GM12865 (cell line): ENCODE data around the gene TMEM97.

Experiments used
- DNase-seq: peaks from one replicate; pipeline ENCODE4 v3.0.0; 2010; ENCODE audit warnings: low read depth
- H3K4me3 ChIP-seq: 2 replicates; pipeline ENCODE4 v1.5.1; 2011; ENCODE audit warnings: mild to moderate bottlenecking, low read depth, low read length, control low read depth
- TF ChIP-seq, protein P1 (sequence below): IDR thresholded peaks from 2 replicates; pipeline ENCODE4 v1.5.1; 2011; ENCODE audit warnings: low read length, control low read depth, low read depth, inconsistent platforms; ENCODE audit not compliant: insufficient read depth; ENCODE audit errors: missing control alignments

TMEM97 gene

DNA sequence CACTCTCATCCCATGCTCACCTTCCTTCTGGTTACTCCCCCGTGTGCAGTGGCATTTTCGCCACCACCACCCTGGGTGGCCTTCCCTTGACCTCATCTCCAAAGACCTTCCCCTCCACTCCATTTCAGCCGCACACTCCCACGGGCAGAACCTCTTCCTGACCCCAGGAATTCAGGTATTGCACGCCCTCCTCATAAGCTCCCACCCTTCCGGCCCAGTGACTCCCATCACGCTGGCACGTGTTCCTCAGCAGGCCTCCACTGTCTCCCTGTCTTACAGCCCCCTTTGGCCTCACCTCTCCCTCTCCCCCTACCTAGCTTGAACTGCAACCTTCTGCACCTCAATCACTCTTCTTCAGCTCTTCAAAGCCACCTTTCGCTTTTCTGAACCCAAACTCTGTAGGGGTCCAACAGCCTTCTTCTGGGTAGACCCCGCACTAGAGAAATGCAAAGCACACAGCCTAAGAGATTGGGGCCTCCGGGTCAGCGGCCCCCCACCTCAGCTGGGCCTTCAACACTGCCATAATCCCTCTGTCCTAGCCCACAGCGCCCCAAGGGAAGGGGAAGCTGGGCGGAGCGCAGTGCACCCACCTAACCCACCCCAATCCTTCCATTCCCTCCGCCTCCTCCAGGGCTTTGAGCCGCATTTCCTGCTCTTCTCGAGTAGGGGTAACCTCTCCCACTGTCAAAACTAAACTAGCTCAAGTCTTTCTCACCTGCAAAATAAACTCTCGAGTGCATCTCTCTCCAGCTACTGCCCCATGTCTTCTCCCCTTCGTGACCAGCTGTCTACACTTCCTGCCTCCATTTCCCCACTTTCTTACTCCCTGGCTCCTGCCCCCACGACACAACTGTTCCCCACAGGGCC, 1.7 kb upstream of the TMEM97 start:
- H3K4me3 ChIP-seq, result peak overlapping the region; percentile 98
- TF ChIP-seq, protein P1, sequence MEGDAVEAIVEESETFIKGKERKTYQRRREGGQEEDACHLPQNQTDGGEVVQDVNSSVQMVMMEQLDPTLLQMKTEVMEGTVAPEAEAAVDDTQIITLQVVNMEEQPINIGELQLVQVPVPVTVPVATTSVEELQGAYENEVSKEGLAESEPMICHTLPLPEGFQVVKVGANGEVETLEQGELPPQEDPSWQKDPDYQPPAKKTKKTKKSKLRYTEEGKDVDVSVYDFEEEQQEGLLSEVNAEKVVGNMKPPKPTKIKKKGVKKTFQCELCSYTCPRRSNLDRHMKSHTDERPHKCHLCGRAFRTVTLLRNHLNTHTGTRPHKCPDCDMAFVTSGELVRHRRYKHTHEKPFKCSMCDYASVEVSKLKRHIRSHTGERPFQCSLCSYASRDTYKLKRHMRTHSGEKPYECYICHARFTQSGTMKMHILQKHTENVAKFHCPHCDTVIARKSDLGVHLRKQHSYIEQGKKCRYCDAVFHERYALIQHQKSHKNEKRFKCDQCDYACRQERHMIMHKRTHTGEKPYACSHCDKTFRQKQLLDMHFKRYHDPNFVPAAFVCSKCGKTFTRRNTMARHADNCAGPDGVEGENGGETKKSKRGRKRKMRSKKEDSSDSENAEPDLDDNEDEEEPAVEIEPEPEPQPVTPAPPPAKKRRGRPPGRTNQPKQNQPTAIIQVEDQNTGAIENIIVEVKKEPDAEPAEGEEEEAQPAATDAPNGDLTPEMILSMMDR, result no peak
- DNase-seq, result no peak

DNA sequence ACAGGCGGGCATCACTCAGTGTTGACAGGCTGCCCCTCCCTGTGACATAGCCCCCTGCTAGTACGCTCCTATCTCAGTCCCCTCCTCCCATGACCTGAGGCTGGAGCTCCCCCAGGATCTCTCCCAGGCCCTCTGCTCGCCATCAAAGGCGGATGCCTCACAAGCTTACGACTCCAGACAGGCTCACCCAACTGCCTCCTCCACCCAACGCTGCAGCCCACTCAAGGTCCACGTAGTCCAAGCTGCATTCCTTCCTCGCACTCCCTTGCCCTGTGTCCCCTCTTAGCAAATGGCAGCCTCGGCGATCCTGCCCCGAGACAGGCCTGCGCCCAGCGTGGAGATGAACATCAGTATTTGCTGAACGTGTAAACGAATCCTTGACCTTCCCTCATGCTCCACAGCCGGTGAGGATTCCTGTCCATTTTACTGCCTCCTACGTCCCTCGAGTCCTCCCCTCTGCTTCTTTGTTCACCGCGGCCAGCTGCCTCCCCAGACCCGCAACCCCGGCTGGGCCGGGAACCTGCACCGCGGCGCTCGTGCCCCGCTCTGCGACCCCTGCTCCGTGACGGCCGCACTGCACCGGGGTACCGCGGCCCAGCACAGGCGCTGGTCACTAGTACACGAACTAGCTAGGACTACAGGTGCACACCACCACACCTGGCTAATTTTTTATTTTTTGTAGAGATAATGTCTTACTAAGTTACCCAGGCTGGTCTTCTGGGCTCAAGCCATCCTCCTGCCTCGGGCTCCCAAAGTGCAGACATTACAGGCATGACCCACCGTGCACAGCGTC, 838 bp upstream of the TMEM97 start:
- DNase-seq, result peak; percentile 20
- peak overlapping the region; percentile 98 for H3K4me3 ChIP-seq

DNA sequence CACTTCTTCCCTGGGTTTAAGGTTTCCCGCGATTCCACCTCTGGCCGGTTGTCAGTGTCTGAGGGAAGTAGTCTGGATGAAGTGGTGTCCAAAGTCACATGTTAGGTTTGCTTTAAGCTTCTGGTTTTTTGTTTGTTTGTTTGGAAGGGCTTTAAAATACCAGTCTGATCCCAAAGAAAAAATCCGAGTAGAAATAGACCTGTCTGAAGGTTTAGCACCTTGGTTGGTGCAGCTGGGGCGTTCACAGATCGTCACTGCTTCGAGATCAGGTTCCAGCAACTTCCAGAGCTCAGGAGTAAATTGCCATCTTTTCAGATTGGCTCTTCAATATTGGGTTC, 567 bp downstream of the TMEM97 start:
- no peak for DNase-seq
- TF ChIP-seq, protein P1, result no peak
- peak overlapping the region; percentile 98 for H3K4me3 ChIP-seq

More for the DNA sequence above, 838 bp upstream of the TMEM97 start:
- TF ChIP-seq, protein P1, result no peak

DNA sequence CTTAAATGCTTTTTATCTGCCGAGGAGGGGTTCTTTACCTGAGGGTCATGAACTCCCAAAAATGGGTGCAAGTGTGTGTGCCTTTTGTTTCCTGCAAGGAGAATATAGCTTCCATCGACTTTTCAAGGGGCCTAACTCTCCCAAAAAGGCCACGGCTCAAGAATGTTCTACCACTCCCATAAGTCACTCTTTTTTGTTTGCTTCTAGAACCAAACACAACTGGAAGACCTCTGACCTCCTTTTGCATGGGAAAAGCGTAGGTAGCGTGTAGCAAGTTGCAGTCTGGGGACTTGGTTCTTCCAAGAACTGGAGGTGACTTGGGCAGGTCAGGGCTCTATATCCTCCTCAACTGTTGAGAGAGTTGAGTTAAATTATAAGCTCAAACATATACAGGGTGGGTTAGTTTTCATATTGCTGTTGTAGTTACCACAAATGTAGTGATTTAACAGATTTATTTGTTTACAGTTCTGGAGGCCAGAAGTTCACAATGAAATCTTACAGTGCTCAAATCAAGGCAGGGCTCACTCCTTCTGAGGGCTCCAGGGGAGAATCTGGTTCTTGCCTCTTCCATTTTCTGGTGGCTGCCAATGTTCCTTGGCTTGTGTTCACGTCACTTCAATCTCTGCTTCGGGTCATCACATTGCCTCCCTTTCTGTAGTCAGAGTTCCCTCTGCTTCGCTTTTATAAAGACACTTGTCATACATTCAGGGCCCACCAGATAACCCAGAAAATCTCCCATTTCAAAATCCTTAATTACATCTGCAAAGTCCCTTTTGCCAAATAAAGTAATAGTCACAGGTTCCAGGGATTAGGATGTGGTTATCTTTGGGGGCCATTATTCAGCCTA, 1.4 kb downstream of the TMEM97 start:
- TF ChIP-seq, protein P1, result no peak
- no peak for DNase-seq
- H3K4me3 ChIP-seq, result peak overlapping the region; percentile 98

DNA sequence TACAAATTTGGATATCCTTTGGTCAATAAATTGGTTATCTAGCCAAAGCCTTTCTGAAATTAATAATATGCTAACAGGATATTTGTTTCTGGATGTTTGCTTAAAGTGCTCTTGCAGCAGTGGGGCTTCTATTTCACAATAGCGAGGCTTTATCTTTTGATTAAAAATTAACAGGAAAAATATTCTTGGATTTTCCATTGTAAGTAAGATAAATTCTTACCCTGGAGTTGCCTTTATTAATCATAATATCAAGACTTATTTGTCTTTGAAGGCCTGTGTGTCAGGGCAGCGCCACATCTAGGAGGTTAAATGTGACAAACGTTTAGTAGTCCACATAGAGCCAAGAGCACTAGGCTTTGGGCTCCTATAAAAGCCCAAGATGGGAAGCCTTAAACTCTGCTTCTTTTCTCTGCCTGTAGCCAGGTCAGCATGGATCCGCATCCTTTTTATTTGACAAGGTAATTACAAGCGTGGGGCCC, 5.3 kb downstream of the TMEM97 start:
- TF ChIP-seq, protein P1, result no peak
- no peak overlapping the region for H3K4me3 ChIP-seq
- no peak for DNase-seq

DNA sequence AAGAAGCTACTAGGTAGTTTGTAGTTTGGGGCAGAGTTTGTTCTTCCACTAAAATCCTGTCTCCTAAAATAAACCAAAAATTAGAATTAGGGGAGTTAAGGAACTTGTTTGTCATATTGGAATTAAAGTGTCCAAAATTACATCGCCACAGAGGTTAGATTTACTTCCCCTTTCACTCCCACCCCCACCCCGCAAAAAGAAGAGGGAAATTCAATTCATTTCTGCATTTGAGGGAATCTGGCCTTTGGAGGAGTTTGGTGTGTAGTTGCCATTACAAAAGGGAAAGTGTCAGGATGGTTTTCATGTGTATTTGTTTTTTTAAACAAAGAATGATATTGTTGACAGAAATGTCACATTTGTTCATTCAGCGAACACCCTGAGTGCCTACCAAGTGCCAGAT, 5.8 kb downstream of the TMEM97 start:
- TF ChIP-seq, protein P1, result no peak

More for the DNA sequence above, 5.8 kb downstream of the TMEM97 start:
- DNase-seq, result no peak
- H3K4me3 ChIP-seq, result no peak overlapping the region
